Activated CD4-positive, alpha-beta T cell treated with anti-CD3 and anti-CD28 coated beads, Interleukin-2, amount 50 U/mL, for 16 hours (primary cell): ENCODE data around the gene ARAP2.

Source experiments
- DNase-seq: peaks from one replicate; pipeline ENCODE4 v3.0.0-alpha.2; 2020

The ARAP2 gene

GRCh38 chr4:36027203-36027602 lies 217.1 kb downstream of the ARAP2 start:
- DNase-seq: no peak

- DNase-seq: no peak
Measured at GRCh38 chr4:36026348-36026880, 217.9 kb downstream of the ARAP2 start.

GRCh38 chr4:36024901-36025660 lies 219.2 kb downstream of the ARAP2 start:
- DNase-seq: no peak

- DNase-seq: no peak
Measured at GRCh38 chr4:36020351-36020750, 224.0 kb downstream of the ARAP2 start.
